DOHH2 (cell line): ENCODE data around the gene MEIS3.

Experiments used
- CTCF ChIP-seq: fragments of 200-600 bp; sonication (generic); IDR thresholded peaks from one replicate; pipeline ENCODE4 v1.5.1; 2014; ENCODE audit warnings: antibody characterized with exemption, mild to moderate bottlenecking, low read depth, low read length; ENCODE audit not compliant: poor library complexity, severe bottlenecking
- EZH2phosphoT487 ChIP-seq: fragments of 200-600 bp; sonication (generic); IDR thresholded peaks from 2 replicates; pipeline ENCODE4 v1.6.1; 2017; ENCODE audit warnings: borderline replicate concordance, mild to moderate bottlenecking, antibody characterized with exemption, low read length, moderate library complexity, mixed read lengths

GRCh38 chr19:47411101-47411500 lies 8.2 kb downstream of the MEIS3 start:
- TF ChIP-seq CTCF (no peak), EZH2phosphoT487 (no peak)
